Non-pigmented ciliary epithelial cell (primary cell): ENCODE results near the gene MKRN2.
"Not testable (repeated sequence)": the region's sequence is repeated elsewhere in the genome, so short reads cannot be mapped to it uniquely, and the experiment has no call there.

ENCODE experiments used
- DNase-seq: peaks from one replicate; pipeline ENCODE4 v3.0.0-alpha.2; 2010; ENCODE audit warnings: low read depth

The MKRN2 gene

GRCh38 chr3:12630843-12631242 lies 74.0 kb downstream of the MKRN2 start:
- not testable (repeated sequence) for DNase-seq

DNA sequence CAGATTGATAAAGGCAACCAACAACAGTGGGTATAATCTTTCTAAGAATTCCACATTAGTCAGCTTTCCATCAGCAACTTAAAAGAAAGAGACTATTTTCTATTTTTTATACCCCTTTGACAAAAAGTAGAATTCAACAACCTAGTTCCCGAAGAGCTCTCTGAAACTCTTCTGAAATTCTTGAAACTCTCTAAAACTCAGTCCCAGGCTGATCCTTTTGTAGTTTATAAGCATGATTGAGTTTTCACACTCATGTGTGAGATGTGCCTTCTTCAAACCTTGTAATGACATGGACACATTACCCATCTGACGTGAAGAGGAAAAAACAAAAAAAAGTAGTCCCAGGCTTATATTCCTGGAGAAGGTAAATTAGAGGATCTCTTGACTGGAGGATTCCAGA lies 75.6 kb downstream of the MKRN2 start:
- DNase-seq = no peak

DNA sequence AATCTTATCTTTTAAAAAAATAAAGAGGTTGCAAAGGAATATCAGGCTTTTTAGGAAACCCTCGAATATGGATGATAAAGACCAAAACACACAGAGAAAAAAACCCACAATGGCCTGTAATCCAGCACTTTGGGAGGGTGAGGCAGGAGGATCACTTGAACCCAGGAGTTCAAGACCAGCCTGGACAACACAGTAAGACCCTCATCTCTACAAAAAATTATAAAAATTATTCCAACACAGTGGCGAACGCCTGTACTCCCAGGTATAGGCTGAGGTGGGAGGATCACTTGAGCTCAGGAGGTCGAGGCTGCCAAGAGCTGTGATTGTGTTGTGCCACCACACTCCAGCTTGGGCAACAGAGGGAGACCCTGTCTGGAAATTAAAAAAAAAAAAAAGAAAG lies 76.2 kb downstream of the MKRN2 start:
- no peak for DNase-seq
